ENCODE measurements around the gene FXN. TPM values are rescaled to one million over a fixed set of nuclear protein-coding genes. Genes with fewer than 3 reads are reported as not detected.

The FXN gene
- total RNA-seq, 2 experiments from 2014 or later, result 6.9 to 36.1 TPM

GRCh38 chr9:69089082-69089481, 53.5 kb downstream of the FXN start:
- TF ChIP-seq EZH2phosphoT487 (IDR thresholded peaks at IDR 0.05; ENCODE audit: borderline replicate concordance, low read depth, low read length) (no peak), CTCF (conservative IDR thresholded peaks at IDR 0.05; ENCODE audit: low read length) (no peak)
- DNase-seq (ENCODE audit: low spot score), result no peak

GRCh38 chr9:69089491-69089890, 53.9 kb downstream of the FXN start:
- no TSS peak for BruUV-seq (replicated peaks)
- intact Hi-C loops (cut with micrococcal nuclease; ENCODE audit: unreplicated experiment), result no loop called here
- POLR2A ChIA-PET, result no interaction called here

More at GRCh38 chr9:69089082-69089481, 53.5 kb downstream of the FXN start:
- intact Hi-C loops (cut with micrococcal nuclease; ENCODE audit: unreplicated experiment), result no loop called here
- H3K4me2 ChIP-seq (ENCODE audit: low read length), result no peak overlapping the region
- no peak overlapping the region for H3K4me3 ChIP-seq (ENCODE audit: low read depth, low read length, poor library complexity, severe bottlenecking)
- H3K79me2 ChIP-seq (ENCODE audit: insufficient read depth, low read depth, low read length), result no peaks in the 10 kb centered on the region
- no peaks in the 10 kb centered on the region for H4K20me1 ChIP-seq (ENCODE audit: insufficient read depth, low read length)
- H3K27ac ChIP-seq (ENCODE audit: low read depth, low read length, poor library complexity, severe bottlenecking), result no peak overlapping the region
- no peaks in the 10 kb centered on the region for H3K9me2 ChIP-seq (ENCODE audit: insufficient read depth, low read length)
- no peaks in the 10 kb centered on the region for H3K4me1 ChIP-seq (ENCODE audit: insufficient read depth, low read length, poor library complexity, severe bottlenecking)
- POLR2A ChIA-PET, result no interaction called here
- CTCF ChIA-PET (ENCODE audit: unreplicated experiment), result no interaction called here
- no peaks in the 10 kb centered on the region for H3K9me3 ChIP-seq (ENCODE audit: low read length)
- no TSS peak for BruUV-seq (replicated peaks)
- H2AFZ ChIP-seq (ENCODE audit: low read length), result no peak overlapping the region
- no peaks in the 10 kb centered on the region for H3K36me3 ChIP-seq (ENCODE audit: insufficient read depth, low read length)

More at GRCh38 chr9:69089491-69089890, 53.9 kb downstream of the FXN start:
- Histone ChIP-seq H3K79me2 (ENCODE audit: insufficient read depth, low read depth, low read length) (no peaks in the 10 kb centered on the region), H4K20me1 (ENCODE audit: insufficient read depth, low read length) (no peaks in the 10 kb centered on the region), H3K9me2 (ENCODE audit: insufficient read depth, low read length) (no peaks in the 10 kb centered on the region), H3K4me2 (ENCODE audit: low read length) (no peak overlapping the region), H3K4me3 (ENCODE audit: low read depth, low read length, poor library complexity, severe bottlenecking) (no peak overlapping the region), H3K4me1 (ENCODE audit: insufficient read depth, low read length, poor library complexity, severe bottlenecking) (no peaks in the 10 kb centered on the region), H3K36me3 (ENCODE audit: insufficient read depth, low read length) (no peaks in the 10 kb centered on the region), H3K27ac (ENCODE audit: low read depth, low read length, poor library complexity, severe bottlenecking) (no peak overlapping the region), H3K9me3 (ENCODE audit: low read length) (no peaks in the 10 kb centered on the region), H2AFZ (ENCODE audit: low read length) (no peak overlapping the region)
- CTCF ChIA-PET (ENCODE audit: unreplicated experiment), result no interaction called here
- no peak for TF ChIP-seq EZH2phosphoT487 (IDR thresholded peaks at IDR 0.05; ENCODE audit: borderline replicate concordance, low read depth, low read length)
- no peak for TF ChIP-seq CTCF (conservative IDR thresholded peaks at IDR 0.05; ENCODE audit: low read length)
- no peak for DNase-seq (ENCODE audit: low spot score)
